Measurements from ENCODE around the gene MOBP.

The MOBP gene

DNA sequence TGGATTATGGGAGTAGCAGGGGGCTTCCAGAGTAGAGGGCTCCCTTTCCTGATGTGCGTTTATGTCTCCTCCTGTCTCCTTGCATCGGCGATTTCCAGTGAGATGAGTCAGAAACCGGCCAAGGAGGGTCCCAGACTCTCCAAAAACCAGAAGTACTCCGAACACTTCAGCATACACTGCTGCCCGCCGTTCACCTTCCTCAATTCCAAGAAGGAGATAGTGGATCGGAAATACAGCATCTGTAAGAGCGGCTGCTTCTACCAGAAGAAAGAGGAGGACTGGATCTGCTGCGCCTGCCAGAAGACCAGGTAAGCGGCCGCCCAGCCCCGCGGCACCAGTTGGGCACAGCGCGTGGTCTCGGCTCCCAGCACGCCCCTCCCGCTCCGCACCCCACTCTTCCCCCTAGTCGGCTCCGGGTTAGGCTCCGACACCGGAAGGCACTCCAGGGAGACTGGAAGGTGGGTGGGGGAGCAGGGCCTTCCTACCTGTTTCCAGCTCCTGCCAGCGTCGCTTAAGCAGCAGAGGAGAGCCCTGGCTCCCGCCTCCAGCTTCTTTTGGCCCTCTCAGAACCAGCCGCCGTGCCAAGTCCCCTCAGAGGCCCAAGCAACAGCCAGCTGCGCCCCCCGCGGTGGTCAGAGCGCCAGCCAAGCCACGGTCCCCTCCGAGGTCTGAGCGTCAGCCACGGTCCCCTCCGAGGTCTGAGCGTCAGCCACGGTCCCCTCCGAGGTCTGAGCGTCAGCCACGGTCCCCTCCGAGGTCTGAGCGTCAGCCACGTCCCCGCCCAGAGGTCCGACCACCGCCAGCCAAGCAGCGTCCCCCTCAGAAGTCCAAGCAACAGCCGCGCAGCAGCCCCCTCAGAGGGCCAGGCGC is 34.7 kb downstream of the MOBP start:
- Histone ChIP-seq H3K79me2 (ENCODE audit: control insufficient read depth, low read length) (no peaks in the 10 kb centered on the region), H3K27ac (ENCODE audit: low read depth, low read length) (no peak overlapping the region), H3K27me3 (ENCODE audit: control insufficient read depth, low read length) (peaks cover 48% of the 10 kb centered on the region), H3F3A (ENCODE audit: control insufficient read depth, insufficient read depth) (no peaks in the 10 kb centered on the region), H3K9me2 (replicated peaks; ENCODE audit: control insufficient read depth, low read length) (no peaks in the 10 kb centered on the region), H3K4me2 (ENCODE audit: low read length) (no peak overlapping the region), H3K4me1 (ENCODE audit: control insufficient read depth, low read length) (no peaks in the 10 kb centered on the region), H3K4me3 (ENCODE audit: low read length) (no peak overlapping the region), H3K36me3 (ENCODE audit: control insufficient read depth, low read length) (no peaks in the 10 kb centered on the region), H3K9me3 (ENCODE audit: control insufficient read depth, insufficient read depth, low read length) (no peaks in the 10 kb centered on the region), H4K20me1 (ENCODE audit: control insufficient read depth, insufficient read depth, low read depth, low read length) (no peaks in the 10 kb centered on the region)
- no peak for TF ChIP-seq EZH2phosphoT487 (IDR thresholded peaks at IDR 0.05; ENCODE audit: borderline replicate concordance, low read length)
- TF ChIP-seq, protein P1, sequence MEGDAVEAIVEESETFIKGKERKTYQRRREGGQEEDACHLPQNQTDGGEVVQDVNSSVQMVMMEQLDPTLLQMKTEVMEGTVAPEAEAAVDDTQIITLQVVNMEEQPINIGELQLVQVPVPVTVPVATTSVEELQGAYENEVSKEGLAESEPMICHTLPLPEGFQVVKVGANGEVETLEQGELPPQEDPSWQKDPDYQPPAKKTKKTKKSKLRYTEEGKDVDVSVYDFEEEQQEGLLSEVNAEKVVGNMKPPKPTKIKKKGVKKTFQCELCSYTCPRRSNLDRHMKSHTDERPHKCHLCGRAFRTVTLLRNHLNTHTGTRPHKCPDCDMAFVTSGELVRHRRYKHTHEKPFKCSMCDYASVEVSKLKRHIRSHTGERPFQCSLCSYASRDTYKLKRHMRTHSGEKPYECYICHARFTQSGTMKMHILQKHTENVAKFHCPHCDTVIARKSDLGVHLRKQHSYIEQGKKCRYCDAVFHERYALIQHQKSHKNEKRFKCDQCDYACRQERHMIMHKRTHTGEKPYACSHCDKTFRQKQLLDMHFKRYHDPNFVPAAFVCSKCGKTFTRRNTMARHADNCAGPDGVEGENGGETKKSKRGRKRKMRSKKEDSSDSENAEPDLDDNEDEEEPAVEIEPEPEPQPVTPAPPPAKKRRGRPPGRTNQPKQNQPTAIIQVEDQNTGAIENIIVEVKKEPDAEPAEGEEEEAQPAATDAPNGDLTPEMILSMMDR (IDR thresholded peaks at IDR 0.05; ENCODE audit: low read depth, low read length, poor library complexity, severe bottlenecking), result no peak

DNA sequence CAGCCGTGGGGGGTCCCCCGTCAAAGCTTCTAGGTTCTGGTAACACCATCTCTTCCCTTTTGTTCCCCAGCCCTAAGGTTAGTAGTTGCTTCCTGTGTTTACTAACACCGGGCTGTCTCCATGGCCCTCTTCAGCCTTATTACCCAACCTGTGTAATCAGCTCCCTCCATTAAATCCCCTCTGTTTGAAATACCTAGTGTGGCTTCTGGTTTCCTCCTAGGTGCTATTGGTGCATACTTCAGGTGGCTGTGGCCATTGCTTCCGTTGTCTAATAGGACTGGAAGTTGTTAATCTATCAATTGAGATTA is 35.3 kb downstream of the MOBP start:
- TF ChIP-seq, protein P1 (IDR thresholded peaks at IDR 0.05; ENCODE audit: low read depth, low read length, poor library complexity, severe bottlenecking), result no peak
- TF ChIP-seq EZH2phosphoT487 (IDR thresholded peaks at IDR 0.05; ENCODE audit: borderline replicate concordance, low read length), result no peak
- Histone ChIP-seq H3K9me3 (ENCODE audit: control insufficient read depth, insufficient read depth, low read length) (no peaks in the 10 kb centered on the region), H3K9me2 (replicated peaks; ENCODE audit: control insufficient read depth, low read length) (no peaks in the 10 kb centered on the region), H3K4me3 (ENCODE audit: low read length) (no peak overlapping the region), H3K27me3 (ENCODE audit: control insufficient read depth, low read length) (peaks cover 50% of the 10 kb centered on the region), H3F3A (ENCODE audit: control insufficient read depth, insufficient read depth) (no peaks in the 10 kb centered on the region), H3K27ac (ENCODE audit: low read depth, low read length) (no peak overlapping the region), H4K20me1 (ENCODE audit: control insufficient read depth, insufficient read depth, low read depth, low read length) (no peaks in the 10 kb centered on the region), H3K36me3 (ENCODE audit: control insufficient read depth, low read length) (no peaks in the 10 kb centered on the region), H3K79me2 (ENCODE audit: control insufficient read depth, low read length) (no peaks in the 10 kb centered on the region), H3K4me1 (ENCODE audit: control insufficient read depth, low read length) (no peaks in the 10 kb centered on the region), H3K4me2 (ENCODE audit: low read length) (no peak overlapping the region)

DNA sequence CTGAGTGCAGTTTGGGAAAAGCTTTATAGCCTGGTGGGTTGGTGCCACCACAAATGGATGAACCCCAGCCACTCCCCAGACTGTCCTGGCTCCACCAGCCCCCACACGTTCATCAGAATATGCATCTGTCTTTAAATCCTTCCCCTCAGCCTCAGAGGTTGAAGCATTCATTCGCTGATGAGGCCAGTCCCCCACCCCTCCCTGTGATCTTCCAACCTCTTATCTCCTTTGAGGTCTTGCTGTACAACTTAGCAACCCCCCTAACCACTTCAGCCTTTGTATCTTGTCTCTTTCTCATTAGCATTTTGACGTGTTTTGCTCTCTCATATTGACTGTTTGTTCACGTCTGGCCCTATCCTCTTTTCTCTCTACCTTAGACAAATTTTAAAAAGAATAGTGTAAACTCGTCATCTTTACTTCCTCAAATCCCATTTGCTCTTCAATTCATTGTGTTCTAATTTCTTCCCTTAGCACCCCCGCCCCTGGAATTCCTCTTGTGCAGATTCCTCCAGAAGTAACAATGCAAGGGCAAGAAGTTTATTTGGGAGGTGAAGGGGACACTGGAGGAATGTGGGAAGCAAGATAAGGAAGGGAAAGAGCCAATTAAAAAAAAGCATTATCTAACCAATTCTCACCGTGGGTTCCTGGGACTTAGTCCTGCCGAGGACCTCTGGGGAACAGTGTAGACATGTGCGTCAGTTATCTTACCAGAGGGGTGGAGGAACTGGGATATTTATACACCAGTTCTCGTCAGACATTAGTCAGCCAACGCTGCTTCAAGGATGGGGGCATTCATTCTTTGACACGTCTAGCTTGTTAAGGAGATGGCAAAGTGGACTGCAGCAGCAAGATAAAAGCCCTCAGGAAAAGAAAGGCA is 38.6 kb downstream of the MOBP start:
- no peak for TF ChIP-seq EZH2phosphoT487 (IDR thresholded peaks at IDR 0.05; ENCODE audit: borderline replicate concordance, low read length)
- TF ChIP-seq, protein P1 (IDR thresholded peaks at IDR 0.05; ENCODE audit: low read depth, low read length, poor library complexity, severe bottlenecking), result no peak
- no peaks in the 10 kb centered on the region for H4K20me1 ChIP-seq (ENCODE audit: control insufficient read depth, insufficient read depth, low read depth, low read length)
- no peaks in the 10 kb centered on the region for H3K36me3 ChIP-seq (ENCODE audit: control insufficient read depth, low read length)
- H3K9me3 ChIP-seq (ENCODE audit: control insufficient read depth, insufficient read depth, low read length), result no peaks in the 10 kb centered on the region
- peaks cover 34% of the 10 kb centered on the region for H3K27me3 ChIP-seq (ENCODE audit: control insufficient read depth, low read length)
- H3K79me2 ChIP-seq (ENCODE audit: control insufficient read depth, low read length), result no peaks in the 10 kb centered on the region
- H3K4me2 ChIP-seq (ENCODE audit: low read length), result no peak overlapping the region
- H3K4me1 ChIP-seq (ENCODE audit: control insufficient read depth, low read length), result no peaks in the 10 kb centered on the region
- no peak overlapping the region for H3K4me3 ChIP-seq (ENCODE audit: low read length)
- no peaks in the 10 kb centered on the region for H3K9me2 ChIP-seq (replicated peaks; ENCODE audit: control insufficient read depth, low read length)
- no peaks in the 10 kb centered on the region for H3F3A ChIP-seq (ENCODE audit: control insufficient read depth, insufficient read depth)
- no peak overlapping the region for H3K27ac ChIP-seq (ENCODE audit: low read depth, low read length)
